Raji (cell line): ENCODE measurements around the gene PCDHA12.

ENCODE experiments used
- POLR2A ChIP-seq: IDR thresholded peaks from 2 replicates; pipeline ENCODE4 v1.6.1; 2011; ENCODE audit warnings: low read depth, low read length, control low read depth; ENCODE audit not compliant: insufficient read depth

The PCDHA12 gene

DNA sequence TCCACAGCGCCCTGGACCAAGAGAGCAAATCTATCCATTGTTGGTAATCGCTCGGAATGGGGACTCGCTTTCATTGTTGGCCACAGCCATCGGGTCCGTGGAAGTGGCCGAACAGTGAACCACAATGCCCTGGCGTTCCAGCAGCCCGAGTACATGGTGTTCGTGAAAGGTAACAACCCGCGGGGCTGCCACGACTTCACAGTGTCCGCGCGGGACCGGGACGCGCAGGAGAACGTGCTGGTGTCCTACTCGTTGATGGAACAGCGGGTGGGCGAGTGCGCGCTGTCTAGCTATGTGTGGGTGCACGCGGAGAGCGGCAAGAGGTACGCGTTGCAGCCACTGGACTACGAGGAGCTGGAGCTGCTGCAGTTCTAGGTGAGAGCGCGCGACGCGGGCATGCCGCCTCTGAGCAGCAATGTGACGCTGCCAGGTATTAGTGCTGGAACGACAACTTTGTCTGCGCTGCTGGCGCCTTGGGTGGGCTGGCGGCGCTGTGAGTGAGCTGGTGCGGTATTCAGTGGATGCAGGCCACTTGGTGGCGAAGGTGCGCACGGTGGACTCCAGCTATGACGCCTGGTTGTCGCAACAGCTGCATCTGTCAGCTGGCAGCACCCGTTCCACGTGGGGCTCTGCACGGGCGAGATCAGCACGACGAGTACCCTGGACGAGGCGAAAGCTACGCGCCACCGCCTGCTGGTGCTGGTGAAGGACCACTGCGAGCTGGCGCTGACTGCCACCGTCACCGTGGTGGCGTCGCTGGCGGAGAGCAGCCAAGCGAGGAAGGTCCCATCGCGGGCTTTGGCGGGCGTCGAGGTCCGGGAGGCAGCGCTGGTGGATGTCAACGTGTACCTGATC, 12.4 kb upstream of the PCDHA12 start:
- TF ChIP-seq POLR2A, result no peak

DNA sequence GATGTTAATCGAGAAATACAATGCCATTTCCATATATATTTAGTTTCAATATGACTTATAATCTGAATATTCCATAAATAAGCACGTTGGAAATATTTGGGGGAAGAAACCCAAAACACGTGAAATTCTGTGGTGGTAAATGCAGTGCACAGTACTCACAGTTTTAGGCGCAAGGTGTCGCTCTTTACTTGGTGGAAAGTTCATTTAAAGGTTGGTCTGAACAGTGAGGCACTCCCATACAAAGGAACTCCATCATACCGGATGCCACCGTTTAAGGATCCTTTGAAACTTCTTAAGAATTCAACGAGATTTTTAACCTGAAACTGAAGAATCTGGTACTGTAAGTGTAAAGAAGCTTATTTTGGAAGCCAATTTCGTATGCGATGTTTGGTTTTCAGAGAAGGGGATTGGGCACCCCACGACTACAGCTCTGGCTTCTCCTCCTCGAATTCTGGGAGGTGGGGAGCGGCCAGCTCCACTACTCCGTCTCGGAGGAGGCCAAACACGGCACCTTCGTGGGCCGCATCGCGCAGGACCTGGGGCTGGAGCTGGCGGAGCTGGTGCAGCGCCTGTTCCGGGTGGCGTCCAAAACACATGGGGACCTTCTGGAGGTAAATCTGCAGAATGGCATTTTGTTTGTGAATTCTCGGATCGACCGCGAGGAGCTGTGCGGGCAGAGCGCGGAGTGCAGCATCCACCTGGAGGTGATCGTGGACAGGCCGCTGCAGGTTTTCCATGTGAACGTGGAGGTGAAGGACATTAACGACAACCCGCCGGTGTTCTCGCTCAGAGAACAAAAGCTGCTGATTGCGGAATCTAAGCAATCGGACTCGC, 6.2 kb upstream of the PCDHA12 start, which contains the start of gene PCDHA11:
Gene PCDHA11 (plus strand): TSS at position 237 of the 834 bp plus-strand sequence. CDS start 147 bp downstream, at position 384.
- no peak for TF ChIP-seq POLR2A

DNA sequence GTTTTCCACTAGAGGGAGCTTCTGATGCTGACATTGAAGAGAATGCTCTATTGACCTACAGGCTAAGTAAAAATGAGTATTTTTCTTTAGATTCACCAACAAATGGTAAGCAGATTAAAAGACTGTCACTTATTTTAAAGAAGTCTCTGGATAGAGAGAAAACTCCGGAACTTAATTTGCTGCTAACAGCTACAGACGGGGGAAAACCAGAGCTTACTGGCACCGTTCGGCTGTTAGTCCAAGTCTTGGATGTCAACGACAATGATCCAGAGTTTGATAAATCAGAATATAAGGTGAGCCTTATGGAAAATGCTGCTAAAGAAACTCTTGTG, 5.6 kb upstream of the PCDHA12 start:
- no peak for TF ChIP-seq POLR2A

DNA sequence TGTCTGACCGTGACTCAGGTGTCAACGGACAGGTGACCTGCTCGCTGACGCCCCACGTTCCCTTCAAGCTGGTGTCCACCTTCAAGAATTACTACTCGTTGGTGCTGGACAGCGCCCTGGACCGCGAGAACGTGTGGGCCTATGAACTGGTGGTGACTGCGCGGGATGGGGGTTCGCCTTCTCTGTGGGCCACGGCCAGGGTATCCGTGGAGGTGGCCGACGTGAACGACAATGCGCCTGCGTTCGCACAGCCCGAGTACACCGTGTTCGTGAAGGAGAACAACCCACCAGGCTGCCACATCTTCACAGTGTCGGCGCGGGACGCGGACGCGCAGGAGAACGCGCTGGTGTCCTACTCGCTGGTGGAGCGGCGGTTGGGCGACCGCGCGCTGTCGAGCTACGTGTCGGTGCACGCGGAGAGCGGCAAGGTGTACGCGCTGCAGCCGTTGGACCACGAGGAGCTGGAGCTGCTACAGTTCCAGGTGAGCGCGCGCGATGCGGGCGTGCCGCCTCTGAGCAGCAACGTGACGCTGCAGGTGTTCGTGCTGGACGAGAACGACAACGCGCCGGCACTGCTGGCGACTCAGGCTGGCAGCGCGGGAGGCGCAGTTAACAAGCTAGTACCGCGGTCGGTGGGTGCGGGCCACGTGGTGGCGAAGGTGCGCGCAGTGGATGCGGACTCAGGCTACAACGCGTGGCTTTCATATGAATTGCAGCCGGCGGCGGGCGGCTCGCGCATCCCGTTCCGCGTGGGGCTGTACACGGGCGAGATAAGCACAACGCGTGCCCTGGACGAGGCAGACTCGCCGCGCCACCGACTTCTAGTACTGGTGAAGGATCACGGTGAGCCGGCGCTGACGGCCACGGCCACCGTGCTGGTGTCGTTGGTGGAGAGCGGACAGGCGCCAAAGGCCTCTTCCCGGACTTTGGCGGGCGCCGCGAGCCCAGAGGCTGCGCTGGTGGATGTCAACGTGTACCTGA, 4.6 kb upstream of the PCDHA12 start:
- TF ChIP-seq POLR2A, result no peak

DNA sequence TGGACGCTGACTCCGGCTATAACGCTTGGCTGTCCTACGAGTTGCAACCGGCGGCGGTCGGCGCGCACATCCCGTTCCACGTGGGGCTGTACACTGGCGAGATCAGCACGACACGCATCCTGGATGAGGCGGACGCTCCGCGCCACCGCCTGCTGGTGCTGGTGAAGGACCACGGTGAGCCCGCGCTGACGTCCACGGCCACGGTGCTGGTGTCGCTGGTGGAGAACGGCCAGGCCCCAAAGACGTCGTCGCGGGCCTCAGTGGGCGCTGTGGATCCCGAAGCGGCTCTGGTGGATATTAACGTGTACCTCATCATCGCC, 2.1 kb downstream of the PCDHA12 start:
- no peak for TF ChIP-seq POLR2A

DNA sequence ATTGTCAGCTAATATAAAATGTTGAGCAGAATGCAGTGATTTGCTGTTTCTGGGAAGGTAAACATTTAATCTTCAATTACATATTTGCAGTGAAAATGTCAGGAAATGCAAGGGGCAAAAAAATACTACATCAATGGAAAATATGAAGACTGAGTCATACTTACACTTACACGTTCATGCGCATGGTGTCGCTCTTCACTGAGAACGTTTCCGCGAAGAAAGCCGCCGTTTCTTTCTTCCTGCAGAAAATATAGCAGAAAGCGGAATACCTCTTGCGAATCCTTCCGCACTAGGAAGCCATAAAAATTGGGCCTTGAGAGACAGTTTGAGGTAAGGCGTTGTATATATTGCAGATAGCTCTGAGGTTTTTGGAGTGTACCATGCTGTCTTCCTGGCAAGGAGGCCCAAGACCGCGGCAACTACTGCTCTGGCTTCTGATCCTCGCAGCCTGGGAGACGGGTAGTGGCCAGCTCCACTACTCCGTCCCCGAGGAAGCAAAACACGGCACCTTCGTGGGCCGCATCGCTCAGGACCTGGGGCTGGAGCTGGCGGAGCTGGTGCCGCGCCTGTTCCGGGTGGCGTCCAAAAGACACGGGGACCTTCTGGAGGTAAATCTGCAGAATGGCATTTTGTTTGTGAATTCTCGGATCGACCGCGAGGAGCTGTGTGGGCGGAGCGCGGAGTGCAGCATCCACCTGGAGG, 6.9 kb downstream of the PCDHA12 start, which contains the start of gene PCDHA13:
Gene PCDHA13 (plus strand): TSS at position 236 of the 702 bp plus-strand sequence. CDS start 145 bp downstream, at position 381.
- no peak for TF ChIP-seq POLR2A

DNA sequence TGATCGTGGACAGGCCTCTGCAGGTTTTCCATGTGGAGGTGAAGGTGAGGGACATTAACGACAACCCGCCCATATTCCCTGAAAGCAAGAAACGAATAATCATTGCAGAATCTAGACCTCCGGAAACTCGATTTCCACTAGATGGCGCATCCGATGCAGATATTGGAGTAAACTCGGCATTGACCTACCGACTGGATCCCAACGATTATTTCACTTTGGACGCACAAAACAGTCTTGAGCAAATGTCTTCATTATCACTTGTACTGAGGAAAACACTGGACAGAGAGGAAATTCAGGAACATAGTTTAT, 7.4 kb downstream of the PCDHA12 start:
- TF ChIP-seq POLR2A, result no peak

DNA sequence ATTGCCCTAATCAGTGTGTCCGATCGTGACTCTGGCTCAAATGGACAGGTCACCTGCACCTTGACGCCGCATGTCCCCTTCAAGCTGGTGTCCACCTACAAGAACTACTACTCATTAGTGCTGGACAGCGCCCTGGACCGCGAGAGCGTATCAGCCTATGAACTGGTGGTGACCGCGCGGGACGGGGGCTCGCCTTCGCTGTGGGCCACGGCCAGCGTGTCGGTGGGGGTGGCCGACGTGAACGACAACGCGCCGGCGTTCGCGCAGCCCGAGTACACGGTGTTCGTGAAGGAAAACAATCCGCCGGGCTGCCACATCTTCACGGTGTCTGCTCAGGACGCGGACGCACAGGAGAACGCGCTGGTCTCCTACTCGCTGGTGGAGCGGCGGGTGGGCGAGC, 8.3 kb downstream of the PCDHA12 start:
- TF ChIP-seq POLR2A, result no peak

DNA sequence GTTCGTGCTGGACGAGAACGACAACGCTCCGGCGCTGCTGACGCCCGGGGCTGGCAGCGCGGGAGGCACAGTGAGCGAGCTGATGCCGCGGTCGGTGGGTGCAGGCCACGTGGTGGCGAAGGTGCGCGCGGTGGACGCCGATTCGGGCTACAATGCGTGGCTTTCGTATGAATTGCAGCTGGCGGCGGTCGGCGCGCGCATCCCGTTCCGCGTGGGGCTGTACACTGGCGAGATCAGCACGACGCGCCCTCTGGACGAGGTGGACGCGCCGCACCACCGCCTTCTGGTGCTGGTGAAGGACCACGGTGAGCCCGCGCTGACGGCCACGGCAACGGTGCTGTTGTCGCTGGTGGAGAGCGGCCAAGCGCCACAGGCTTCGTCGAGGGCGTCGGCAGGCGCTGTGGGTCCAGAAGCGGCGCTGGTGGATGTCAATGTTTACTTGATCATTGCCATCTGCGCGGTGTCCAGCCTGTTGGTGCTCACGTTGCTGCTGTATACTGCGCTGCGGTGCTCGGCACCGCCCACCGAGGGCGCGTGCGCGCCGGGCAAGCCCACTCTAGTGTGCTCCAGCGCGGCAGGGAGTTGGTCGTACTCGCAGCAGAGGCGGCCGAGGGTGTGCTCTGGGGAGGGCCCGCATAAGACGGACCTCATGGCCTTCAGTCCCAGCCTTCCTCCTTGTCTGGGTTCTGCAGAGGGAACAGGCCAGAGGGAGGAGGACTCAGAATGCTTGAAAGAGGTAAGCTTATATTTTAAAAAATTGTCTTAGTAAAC, 9.0 kb downstream of the PCDHA12 start:
- TF ChIP-seq POLR2A, result no peak

DNA sequence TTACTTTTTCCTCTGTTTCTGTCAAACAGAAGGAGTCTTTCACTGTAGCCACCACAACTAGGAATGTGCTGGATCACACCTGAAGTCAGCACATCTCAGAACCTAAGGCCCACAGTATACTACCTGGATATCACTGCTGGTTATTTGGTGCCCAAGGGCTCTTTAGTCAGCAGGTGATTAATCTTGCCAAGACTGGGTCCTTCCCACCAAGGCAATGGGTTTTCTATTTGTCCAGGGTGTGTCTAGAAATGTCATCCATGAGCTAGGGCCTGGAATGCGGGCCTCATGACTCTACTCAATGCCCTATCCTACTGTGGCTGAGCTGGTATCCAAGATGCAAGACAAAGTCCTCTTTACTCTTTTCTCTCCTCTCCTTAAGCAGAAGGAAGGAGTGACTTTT, 41.2 kb downstream of the PCDHA12 start:
- TF ChIP-seq POLR2A, result no peak

DNA sequence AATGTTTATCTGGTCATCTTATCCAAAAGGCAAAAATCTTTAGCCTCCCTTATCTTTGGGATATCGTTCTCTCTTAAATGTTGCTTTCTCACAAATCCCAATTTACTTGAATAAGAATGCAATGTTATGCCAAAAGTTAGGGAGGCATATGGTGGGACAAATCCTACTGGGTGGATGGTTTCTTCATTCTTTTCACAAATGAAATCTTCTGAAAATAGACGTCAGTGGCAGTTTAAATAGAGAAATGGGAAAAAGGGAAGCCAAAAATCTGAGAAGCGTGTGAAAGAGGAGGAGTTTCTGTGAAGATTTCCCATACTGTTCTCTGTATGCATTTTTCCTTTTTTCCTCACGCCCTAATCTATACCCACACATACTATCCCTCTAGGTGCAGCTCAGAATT, 48.5 kb downstream of the PCDHA12 start:
- no peak for TF ChIP-seq POLR2A

DNA sequence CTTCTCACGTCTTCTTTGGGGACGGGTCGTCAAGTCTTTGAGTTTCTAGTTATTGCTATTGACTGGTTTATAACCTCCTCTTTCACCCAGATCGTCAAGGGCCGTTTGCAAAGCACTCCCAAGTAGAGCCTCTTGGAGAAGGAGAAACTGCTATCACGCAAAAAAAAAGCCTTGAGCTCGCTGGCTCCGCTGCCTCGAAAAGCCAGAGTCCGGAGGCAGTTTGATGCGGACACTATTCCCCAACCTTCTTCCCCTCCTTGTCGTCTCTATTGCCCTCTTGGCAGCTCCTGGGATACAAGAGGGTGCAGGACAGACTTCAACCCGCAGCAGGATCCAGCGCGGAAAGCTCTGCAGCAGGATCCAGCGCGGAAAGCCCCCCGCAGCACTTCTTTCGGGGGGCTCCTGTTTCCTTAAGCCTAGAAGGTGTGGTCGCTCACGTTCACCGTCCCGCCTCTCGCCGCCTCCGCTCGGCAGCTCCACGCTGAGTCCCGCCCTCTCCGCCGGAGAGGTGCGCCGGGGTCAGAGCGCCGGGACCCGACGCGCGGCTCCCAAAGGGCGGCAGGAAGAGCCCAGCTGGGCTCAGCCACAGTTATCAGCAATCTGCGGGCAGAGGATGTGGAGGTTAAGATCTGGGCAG, 50.8 kb downstream of the PCDHA12 start, which contains the start of gene PCDHAC1:
Gene PCDHAC1 (plus strand): TSS at position 494 of the 637 bp plus-strand sequence. CDS start 594 bp downstream, outside the sequence.
- TF ChIP-seq POLR2A, result no peak
